ENCODE results near the gene SEPTIN2.

DNA sequence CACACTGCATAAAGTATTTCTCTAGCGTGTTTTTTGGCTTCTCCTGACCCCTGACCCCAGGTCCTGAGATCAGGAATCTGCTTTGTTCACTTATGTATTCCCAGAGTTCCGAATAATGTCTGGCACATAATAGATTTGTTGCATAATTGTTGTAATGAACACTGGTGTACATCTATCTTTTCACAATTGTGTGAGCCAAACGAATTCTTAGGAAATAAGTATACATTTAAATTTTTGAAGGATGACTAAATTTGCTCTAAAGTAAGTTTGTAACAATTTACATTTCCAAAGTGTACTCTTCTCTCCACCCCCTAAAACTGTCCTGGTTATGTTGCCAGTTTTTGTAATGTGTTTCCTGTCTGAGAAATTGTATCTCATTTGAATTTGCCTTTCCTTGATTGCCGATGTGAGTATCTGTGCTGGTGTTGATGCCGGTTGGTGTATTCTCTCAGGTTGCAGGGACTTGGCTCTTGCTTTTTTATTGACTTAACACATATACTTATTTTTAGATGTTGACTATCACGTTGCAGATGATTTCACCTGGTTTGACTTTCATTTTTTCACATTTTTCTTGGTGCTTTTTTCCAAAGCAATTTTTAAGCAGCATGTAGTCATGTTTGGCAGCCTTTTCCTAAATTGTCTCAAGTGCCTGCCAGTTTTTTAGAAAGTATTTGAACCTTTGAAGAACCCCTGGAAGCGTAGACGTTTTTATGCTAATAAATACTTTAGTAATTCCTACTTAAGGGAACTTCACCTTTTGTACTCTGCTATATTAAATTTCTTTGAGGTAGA is 24.3 kb downstream of the SEPTIN2 start:
- TF ChIP-seq YY1 (IDR thresholded peaks at IDR 0.05; ENCODE audit: insufficient read depth, insufficient read length) (no peak), ZNF274 (IDR thresholded peaks at IDR 0.05; ENCODE audit: low read depth, low read length) (no peak)

Data from NT2/D1 (cell line).